GM18519 (cell line): ENCODE results near the gene BRAT1.
"Not testable (repeated sequence)": the region's sequence is repeated elsewhere in the genome, so short reads cannot be mapped to it uniquely, and the experiment has no call there.

ENCODE experiments used
- ATAC-seq: cut with Tn5 transposase; IDR thresholded peaks from one replicate; pipeline ENCODE4 v1.9.1; 2021; ENCODE audit warnings: mild to moderate bottlenecking, moderate library complexity; ENCODE audit not compliant: unreplicated experiment, low FRiP score

Gene BRAT1

DNA sequence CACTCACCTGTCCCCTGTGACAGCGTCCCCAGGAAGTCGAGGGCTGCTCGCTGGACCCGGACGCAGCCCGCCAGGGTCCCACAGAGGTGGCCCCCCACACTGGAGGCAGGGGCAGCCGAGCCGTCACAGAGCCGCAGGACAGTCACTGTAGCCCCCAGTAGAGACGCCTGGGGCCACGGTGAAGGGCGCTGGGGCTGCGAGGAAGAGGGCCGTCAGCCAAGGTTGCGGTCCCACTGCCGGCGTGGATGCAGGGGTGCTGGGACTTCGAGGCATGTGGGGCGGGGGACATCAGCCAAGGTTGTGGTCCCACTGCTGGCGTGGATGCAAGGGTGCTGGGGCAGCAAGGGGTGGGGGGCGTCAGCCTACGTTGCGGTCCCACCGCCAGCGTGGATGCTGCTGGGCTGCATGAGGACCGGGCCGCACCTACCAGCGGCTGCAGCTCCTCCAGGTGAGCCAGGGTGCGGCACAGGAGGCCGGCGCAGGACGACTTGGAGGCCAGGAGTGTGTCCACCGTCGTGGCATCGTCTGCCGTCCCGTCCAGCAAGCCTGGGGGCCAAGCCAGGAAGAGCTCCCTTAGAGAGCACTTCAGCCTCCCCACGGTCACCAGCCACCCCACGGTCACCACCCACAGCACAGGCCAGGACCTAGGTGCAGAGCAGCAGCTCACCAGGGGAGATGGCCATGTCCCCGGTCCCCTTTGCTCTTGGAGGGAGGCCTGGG lies 13.9 kb downstream of the BRAT1 start:
- ATAC-seq, result no peak

GRCh38 chr7:2540641-2541051 lies 14.7 kb downstream of the BRAT1 start:
- no peak for ATAC-seq

GRCh38 chr7:2540133-2540532 lies 15.2 kb downstream of the BRAT1 start:
- no peak for ATAC-seq

- no peak for ATAC-seq
Observed at GRCh38 chr7:2539031-2539911, 16.1 kb downstream of the BRAT1 start.

GRCh38 chr7:2537981-2538851 lies 17.1 kb downstream of the BRAT1 start:
- no peak for ATAC-seq

GRCh38 chr7:2535872-2536627 lies 19.3 kb downstream of the BRAT1 start:
- not testable (repeated sequence) for ATAC-seq

GRCh38 chr7:2534214-2534613 lies 21.1 kb downstream of the BRAT1 start:
- ATAC-seq, result not testable (repeated sequence)

DNA sequence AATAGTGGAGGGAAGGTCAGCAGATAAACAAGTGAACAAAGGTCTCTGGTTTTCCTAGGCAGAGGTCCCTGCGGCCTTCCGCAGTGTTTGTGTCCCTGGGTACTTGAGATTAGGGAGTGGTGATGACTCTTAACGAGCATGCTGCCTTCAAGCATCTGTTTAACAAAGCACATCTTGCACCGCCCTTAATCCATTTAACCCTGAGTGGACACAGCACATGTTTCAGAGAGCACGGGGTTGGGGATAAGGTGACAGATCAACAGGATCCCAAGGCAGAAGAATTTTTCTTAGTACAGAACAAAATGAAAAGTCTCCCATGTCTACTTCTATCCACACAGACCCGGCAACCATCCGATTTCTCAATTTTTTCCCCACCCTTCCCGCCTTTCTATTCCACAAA lies 21.8 kb downstream of the BRAT1 start:
- ATAC-seq, result not testable (repeated sequence)

GRCh38 chr7:2532816-2533215 lies 22.5 kb downstream of the BRAT1 start:
- not testable (repeated sequence) for ATAC-seq

GRCh38 chr7:2532199-2532772 lies 23.0 kb downstream of the BRAT1 start:
- not testable (repeated sequence) for ATAC-seq

- not testable (repeated sequence) for ATAC-seq
Observed at GRCh38 chr7:2531796-2532110, 23.6 kb downstream of the BRAT1 start.

DNA sequence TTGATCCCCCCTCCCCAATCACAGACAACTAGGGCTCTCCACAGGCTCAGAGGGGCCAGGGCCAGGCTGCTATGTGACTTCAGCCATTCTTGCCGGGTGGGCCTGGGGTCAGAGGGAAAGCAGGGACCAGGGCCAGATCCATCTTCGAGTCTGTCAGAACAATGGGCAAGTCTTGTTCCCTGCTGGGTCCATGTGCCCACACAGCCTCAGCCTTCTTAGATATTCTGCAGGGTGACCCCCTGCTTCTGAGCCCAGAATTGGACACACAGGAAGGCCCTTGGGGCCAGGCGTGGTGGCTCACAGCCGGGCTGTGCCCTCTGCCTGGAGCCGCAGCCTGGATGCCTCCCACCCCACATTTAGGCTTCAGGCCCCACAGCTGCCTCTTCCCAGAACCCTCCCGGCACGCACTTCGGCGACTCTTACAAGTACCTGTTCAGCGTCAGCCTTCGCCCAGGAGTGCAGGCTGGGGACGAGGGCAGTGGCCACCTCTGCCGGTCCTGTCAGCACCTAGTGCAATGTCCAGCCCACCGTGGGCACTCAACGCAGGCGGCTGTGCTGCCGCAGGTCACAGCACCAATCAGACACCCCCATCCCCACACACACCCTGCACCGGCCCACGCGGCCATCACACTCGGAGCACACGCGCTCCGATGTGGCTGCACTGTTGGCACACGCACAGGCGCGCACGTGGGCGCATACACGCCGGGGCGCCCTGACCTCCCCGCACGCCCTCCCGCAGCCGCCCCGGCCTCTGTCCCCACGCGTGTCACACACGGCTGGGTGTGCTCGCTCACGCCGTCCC lies 24.1 kb downstream of the BRAT1 start:
- not testable (repeated sequence) for ATAC-seq

GRCh38 chr7:2530071-2530987 lies 25.0 kb downstream of the BRAT1 start:
- no peak for ATAC-seq

DNA sequence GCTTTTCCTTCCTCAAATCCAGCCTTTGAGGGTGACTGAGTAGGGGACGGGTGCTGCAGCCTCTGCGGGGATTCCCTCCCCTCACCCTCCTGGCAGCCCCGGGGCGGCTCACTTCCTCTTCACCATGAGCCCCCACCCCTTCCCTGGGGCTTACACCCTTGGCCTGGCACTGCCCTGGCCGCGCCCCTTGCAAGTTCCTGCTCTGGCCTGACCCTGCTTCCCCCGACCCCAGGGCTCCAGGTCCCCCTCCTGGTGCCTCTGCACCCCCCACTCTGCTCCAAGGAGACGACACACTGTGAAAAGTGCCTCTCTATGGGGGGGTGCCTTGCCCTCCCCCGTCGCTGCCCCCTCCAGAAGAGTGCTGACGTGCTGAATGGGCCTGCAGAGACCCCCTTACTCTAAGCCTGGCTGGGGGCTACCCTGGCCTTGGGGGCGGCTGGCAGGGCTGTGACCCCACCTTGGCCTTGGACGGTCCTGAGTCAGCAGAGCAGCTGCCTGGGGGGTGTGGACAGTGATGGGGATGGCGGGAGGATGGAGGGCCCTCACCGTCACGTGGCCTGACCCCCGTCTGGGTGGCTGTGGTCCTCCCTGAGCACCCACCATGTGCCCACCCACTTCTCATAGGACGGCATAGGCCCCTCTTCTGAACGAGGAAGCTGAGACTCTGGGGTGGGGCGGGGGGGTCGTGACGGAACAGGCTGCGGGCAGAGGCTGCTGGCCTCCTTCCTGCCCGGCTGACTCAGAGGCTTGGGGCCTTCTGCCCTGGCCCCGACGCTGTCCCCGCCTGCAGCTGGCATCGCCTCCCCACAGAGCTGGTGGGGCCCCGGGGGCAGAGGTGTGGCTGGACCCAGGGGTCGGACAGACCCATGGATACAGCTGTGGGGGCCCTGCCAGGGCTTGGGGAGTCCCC lies 25.9 kb downstream of the BRAT1 start:
- ATAC-seq, result no peak

- ATAC-seq, result no peak
Observed at GRCh38 chr7:2528481-2529095, 26.7 kb downstream of the BRAT1 start.
